Stimulated activated CD4-positive, alpha-beta T cell treated with anti-CD3 and anti-CD28 coated beads, Interleukin-1b, Interleukin-23, amount 100 ng/mL, for 1 hour (primary cell): Measurements from ENCODE around the gene CHMP4A.
"Not testable (repeated sequence)": the region's sequence is repeated elsewhere in the genome, so short reads cannot be mapped to it uniquely, and the experiment has no call there.

Experiments used
- DNase-seq, 2 donors: peaks; one replicate each; pipeline ENCODE4 v3.0.0-alpha.2; 2020; ENCODE audit warnings: low read depth in 2 of 2

Gene CHMP4A

DNA sequence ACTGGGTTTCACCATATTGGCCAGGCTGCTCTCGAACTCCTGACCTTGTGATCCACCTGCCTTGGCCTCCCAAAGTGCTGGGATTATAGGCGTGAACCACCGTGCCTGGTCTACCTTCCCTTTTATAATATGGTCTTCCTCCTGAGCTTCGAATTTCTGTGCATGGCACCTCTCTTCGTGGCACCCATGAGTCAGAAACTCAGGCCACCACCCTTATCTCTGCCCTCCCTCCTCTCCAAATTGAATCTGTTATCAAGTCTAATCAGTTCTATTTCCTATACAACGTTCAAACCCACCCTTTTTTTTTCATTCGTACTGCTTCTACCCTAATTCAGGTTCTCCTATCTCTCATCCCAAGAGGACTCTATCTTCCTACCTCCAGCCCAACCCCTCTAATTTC is 34.1 kb upstream of the CHMP4A start:
- no peak for DNase-seq

DNA sequence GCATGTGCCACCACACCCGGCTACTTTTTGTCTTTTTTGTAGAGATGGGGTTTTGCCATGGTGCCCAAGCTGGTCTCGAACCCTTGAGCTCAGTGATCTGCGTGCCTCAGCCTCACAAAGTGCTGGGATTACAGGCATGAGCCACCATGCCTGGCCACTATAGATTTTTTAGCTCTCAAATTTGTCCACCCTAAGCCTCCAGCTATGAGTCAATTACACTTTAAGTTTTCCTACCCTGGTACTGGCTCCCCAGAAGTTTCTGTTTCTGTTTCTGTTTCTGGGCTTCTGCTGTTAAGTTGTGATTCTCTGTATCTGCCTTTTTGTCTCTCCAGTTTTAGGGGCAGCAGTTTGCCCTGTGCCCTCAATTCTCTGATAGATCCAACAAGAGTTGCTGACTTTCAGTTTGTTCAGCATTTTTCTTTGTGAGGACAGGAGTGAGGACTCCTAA is 33.5 kb upstream of the CHMP4A start:
- DNase-seq, result no peak

DNA sequence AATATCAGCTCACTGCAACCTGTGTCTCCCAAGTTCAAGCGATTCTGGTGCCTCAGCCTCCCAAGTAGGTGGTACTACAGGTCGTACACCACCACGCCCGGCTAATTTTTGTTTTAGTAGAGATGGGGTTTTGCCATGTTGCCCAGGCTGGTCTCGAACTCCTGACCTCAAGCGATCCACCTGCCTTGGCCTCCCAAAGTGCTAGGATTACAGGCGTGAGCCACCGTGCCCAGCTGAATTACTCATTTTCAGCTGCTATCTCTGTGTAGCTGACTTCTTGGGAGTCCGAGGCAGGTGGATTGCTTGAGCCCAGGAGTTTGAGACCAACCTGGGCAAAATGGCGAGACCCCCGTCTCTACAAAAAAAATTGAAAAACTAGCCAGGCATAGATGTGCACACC is 32.1 kb upstream of the CHMP4A start:
- DNase-seq, result not testable (repeated sequence)

DNA sequence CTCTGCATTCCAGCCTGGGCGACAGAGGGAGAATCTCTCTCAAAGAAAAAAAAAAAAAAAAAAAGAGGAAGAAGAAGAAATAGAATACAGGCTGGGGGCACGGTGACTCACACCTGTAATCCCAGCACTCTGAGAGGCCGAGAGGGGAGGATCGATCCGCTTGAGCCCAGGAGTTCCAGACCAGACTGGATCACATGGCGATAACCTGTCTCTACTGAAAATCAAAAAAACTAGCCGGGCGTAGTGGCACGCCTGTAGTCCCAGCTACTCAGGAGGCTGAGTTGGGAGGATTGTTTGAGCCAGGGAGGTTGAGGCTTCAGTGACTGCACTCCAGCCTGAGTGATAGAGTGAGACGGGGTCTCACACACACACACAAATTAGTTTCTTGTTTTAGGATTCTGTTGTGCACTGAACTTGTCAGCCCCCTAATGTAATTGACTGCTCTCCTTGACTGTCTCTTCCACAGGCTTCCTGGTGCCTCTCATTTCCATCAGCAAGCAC is 30.1 kb upstream of the CHMP4A start:
- no peak for DNase-seq

DNA sequence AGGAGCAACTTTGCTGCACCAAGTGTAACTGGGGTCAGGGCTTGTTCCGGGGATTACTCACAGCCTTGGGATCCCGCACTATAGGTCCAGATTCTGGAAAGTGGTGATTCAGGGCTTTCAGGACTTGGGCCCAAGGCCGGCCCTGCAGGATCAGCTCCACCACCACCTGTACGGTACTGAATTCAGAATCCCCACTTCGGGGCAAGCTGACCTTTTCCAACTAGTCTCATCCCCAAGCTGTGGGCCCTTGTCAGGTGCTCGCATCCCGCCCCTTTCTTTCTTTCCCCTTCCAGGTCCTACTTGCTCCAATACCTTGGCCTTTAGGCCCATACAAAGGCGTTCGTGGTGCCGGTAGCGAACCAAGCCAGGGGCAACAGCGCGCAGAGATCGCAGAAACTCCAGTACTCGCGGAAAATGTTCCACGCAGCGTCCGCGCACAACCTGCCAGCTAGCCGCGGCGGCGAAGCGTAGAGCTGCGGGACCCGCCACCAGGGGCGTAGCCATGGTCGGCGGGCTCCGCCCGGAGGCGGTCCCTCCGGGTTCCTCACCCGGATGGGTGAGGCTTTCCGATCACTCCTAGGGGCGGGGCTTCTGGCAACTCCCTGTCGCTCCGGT is 28.6 kb upstream of the CHMP4A start:
- peak; percentile 81 to 89 for DNase-seq

DNA sequence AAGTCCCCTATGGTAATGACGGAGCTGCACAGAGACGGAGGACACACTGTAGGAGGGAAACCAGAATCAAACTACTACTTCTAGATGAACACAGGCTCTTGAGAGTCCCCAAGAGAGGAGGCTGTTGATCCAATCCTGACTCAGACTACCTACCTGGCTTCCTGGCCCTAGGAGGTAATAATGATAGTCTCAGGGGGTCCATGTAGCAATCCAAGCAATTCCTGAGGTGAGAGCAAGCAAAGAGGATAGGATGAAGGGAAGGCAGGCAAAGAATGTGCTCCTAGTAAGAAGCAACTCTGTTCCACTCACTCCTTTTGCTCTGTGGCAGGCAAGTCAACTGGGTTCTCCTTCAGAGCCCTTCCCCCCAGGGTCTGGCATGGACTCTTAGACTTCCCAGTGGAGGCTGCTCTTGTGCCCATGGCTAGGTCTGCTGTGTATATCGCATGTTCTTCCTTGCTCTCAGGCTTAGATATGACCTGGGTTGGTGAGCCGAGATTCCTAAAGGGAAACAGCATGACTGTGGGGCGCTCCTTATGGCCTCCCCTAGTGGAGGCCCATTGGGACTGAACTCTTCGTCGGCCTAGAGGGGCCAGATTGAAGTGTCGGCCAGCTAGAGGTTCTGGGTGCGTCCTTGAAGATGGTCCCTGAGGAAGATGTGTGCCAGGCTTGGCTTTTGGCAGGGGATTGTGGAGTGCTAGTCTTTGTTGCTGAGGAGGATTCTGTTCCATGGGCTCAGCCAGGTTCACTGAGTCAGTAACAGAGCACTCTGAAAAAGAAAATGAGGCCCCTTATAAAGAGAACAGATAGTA is 27.0 kb upstream of the CHMP4A start:
- DNase-seq, result no peak

DNA sequence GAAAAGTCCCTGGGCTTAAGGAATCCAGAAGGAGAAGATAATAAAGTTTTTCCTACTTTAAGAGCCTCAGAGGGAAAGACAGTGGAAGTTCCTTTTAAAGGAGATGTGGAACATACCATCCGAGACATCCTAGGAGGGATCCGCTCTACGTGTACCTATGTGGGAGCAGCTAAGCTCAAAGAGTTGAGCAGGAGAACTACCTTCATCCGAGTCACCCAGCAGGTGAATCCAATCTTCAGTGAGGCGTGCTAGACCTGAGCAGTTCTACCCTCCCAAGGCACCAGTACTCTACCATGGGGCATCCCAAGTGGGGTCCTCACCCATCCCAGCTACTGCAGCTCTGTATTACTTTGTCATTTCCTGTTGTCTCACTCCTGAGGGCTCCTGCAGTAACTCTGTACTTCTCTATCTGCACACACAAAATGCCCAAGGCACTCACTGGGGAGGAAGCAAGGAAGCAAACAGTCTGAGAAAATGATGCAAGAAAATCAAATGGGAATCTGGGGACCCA is 25.3 kb upstream of the CHMP4A start:
- DNase-seq, result no peak

DNA sequence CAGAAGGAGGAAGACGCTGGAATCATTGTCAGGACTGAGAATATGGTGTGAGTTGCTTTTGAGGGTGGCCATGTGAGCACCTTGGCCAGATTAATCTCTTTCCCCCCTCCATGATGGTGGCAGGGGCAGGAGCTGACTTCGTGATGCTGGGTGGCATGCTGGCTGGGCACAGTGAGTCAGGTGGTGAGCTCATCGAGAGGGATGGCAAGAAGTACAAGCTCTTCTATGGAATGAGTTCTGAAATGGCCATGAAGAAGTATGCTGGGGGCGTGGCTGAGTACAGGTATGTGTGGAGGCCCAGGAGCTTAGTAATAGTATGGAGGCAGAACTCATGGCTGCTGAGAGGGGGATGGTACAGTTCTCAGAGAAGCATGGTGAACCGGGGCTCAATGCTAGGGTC is 24.8 kb upstream of the CHMP4A start:
- DNase-seq, result no peak

DNA sequence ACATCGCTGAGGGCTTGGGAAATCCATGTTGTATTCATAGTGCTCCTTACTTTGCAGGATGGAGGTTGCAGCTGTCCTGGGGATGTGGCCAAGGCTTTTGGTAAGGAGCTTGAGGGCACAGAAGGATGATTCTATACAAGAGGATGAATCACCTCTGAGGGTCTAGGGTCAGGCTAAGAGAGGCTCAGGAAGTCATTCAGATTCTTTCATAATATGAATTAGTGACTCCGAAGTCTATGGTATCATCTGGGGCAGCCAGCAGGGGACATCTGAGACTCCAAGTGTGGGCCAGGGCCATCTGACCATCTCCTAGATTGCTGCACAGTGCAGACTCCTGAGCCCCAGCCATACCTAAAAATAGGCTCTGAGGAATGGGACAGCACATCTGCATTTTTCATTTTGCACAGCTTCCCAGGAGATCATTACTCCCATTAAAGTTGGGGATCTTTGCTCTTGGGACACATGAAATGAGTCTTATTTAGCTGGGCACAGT is 24.2 kb upstream of the CHMP4A start:
- DNase-seq, result no peak

DNA sequence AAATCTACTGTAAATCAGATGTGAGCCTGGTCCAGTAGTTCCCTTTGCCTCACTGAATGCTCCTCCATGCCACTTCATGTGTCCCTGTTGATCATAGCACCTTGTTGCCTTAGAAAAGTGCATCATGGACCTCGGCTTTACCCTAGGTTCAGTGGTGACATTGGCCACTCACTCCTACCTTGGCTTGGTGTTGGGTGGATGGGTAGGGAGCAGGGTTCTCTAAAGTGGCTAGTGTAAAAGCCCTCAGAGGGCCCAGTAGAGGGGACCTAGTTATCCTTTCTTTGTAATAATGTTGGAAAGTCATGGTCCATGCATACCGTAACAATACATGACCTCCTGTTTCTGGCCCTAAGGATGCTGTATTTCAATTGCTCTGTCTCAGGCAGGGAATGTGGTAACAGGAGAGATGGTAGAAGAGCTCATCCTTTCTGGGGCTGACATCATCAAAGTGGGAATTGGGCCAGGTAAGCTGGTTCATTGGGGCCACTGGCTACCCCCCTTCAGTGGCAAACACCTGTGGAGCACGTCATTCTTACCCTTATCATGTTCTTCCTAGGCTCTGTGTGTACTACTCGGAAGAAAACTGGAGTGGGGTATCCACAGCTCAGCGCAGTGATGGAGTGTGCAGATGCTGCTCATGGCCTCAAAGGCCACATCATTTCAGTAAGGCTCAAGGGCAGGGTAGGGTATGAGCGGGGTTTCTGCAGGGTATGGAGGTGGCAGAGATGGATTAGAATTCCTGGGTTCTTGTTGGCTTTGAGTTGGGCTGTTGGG is 23.6 kb upstream of the CHMP4A start:
- DNase-seq, result no peak

DNA sequence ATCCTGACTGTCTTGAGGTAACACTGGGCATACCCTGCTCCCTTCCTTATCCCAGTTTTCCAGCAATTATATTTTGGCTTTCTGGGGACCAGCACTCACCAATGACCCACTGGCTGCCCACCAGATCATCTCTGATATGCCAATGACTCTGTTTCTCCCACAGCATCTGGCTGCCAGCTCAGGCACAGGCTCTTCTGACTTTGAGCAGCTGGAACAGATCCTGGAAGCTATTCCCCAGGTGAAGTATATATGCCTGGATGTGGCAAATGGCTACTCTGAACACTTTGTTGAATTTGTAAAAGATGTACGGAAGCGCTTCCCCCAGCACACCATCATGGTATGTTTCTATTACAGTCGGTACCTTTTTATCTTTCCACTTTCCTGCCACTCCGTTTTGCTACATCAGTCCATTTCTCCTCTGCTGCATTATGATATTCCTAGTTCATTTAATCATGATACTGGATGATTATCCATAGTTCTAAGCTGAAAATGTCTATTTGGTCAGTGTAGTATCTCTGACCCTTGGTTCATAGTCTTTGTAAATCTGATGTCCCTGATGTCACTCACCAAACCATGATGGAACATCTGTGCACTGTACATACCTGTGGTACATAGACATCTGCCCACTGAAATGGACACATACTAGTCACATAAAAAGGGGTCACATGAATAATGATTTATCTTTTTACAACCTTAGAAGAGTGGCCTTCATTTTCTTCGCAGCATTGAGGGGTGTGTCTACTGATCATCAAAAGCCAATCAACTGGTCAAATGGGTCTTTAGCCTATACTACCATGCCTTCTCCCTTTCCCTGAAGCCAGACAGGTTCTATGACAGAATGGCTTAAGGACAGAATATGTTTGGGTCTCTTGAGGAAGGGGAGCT is 22.8 kb upstream of the CHMP4A start:
- no peak for DNase-seq

DNA sequence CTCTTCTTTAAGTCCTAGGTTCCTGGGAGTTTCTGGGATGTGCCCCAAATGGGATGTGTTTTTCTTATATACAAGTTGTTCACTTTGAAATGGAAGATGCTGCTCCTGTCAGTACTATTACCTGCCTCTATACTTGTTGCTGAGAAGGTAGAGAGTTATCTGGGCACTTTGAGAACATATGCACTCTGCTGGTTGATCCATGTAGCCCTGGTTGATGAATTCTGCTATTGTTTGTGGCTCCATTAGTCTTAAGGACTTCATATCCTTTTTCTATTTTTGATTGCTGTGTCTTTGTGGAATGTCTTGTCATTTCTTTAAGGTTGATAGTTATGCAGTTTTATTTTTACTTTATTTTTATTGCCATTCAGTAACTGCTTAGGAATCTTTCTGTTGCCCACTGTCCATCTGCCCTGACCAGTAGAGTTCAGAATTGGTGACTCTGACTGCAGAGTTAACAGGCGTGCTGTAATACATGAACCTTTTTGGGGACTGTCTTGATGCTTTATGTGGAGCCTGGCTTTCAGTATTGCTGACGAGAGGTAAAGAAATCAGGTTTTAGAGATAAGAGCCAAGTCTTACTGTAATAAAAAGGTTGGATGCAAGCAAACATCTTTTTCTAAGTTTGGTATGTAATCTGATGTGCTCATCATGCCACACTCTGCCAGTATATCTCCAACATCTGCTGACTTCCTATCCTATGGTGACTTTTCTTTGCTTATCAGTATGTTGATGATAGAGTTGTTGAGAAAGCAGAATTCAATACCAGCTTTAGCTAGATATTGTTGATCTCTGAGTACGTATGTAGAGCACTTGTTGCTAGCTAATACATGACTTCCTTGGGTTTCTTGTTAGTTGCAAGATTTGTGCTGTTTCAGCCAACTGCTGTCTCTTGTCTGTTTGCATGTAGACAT is 21.1 kb upstream of the CHMP4A start:
- no peak for DNase-seq

DNA sequence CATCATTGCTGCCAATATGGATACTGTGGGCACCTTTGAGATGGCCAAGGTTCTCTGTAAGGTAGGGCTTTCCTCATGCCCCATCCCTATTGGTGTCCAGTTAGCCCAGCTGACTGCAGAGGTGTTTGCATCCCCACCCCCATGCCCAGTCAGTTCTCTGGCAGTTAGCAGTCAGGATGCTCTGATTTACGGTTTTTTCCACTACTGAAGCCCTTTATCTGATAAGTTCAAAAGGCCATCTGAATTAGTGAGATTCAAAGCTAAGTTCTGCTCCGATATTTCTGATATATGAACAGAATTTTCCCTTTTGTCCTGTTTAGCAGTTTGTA is 20.2 kb upstream of the CHMP4A start:
- DNase-seq, result no peak

DNA sequence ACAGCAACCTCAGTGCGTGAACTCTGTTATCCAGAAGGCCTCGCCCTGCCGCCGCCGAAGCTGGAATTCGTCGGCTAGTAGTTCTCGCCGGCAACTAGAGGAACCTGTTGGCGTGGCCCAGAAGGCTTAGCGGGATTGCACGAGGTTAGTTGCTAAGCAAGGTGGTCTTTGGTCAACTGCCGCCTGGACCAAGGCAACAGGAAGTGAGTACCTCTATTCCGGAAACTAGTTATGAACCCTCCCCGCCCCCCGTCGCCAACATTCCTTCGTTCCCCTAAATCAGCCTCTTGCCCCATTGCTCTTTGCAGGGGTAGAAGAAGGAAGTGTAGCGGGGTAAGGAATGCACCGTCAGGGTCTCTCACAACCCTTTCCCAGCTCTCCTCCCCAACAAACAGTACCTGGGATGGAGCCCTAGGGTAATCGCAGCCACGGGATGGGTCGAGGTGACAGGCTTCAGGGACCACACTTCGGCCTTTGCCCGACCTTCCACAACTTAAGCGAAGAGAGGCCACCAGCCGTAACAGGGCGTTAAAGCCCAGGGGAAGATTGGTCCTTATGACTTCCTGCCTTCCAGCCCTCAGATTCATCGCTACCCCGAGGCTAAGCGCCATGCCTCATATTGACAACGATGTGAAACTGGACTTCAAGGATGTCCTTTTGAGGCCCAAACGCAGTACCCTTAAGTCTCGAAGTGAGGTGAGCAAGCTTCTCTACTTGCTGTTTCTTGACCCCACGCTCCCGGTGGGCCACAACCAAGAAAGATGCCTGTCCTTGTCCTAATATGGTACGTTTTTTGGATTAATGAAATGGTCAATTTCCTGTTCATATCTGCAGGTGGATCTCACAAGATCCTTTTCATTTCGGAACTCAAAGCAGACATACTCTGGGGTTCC is 19.6 kb upstream of the CHMP4A start, which contains the start of gene GMPR2:
TSS of gene GMPR2 (plus strand) at position 285 of the 893 bp plus-strand sequence. CDS start at position 610, 325 bp downstream.
- no peak for DNase-seq

DNA sequence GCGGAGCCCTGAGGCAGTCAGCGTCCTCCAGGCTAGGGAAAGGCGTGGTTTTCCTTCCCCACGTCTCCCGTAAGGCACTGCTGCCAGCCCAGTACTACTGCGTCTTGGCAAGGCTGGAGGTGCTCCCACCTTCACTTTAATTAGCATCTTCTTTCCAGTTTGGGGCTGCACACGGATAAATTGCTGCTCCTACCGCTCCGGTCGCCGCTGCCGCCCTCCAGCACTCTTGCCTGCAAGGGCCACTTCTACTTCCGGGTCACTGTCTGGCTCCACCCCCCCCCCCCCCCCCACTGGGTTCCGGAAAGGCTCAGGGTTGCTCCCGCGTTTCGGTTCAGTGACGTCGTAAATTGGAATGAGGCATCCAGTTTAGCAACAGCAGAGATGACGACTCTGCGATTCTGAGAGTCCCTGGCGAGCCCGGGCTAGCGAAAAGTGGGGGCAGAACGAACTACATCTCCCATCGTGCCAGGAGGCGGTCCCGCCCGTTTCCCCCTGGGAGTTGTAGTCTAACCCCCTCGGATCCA is 18.9 kb upstream of the CHMP4A start, which contains the start of gene NEDD8:
TSS of gene NEDD8 (minus strand) at position 247 of the 524 bp plus-strand sequence. CDS start at position 147, 100 bp downstream.
- DNase-seq, result peak; percentile 61 to 77

DNA sequence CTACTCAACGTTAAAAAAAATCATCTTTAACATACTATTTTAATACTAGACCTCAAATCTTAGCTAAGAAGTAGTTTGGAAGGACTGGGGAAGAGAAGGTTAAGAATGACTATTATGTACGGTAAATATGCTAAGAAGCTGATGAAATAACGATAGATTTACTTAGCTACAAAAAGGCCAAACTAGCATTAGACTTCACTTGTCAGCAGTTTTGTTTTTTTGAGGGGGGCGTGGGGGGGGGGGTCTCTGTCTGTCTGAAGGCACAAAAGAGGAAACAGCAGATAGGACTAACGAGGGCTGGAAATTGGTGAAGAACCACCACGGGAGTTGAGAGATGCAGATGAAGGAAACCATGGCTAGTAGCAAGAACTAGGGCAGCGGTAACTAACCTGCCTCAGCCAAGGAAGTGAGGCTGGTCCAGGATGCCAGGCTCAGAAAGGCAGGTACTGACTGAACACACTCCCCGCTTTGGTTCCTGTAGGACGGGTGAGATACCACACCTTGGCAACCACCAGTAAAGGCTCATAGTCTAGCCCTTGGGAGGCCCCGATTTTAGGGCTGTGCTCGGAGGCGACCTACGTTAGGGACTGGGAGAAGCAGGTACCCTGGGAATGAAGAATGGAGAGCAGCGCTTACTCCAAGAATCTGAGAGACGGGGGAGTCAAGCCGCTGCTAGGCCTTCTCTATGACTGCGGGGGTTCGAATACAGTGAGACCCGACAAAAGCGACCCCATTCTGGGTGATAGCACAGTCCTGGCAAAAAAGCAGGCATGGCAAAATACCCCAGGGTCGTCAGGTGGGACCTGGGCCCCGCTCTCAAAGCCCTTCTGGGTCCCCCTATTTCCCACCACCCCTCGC is 18.2 kb upstream of the CHMP4A start:
- DNase-seq, result no peak

DNA sequence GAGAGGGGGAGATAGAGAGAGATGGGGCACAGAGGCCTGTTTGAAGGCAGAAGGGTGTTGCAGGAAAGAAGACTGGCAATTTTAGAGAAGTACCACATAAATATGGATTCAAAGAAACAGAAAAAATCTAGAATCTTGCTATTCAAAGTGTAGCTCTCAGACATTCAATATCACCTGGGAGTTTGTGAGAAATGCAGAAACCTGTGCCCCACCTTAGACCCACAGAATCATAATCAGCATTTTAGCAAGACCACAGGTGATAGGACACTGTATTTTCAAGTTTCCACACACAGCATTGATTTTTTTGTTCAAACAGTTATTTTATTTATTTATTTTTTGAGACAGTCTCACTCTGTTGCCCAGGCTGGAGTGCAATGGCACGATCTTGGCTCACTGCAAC is 15.6 kb upstream of the CHMP4A start:
- no peak for DNase-seq

DNA sequence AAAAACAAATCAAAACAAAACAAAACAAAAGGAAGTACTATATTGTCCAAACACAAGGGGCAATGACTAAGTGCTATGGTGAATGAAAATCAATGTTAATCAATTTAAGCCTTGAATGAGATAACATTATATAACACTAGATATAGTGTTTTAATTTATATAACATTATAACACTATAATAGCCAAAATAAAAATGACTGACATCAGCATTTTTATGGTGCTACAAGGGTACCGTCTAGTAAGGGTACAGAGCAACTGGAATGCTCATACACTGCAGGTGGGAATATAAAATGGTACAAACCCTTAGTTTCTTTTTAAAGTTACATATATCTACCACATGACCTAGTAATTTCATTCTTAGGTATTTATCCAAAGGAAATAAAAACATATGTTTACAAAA is 13.2 kb upstream of the CHMP4A start:
- no peak for DNase-seq
